GM12865 (cell line): Measurements from ENCODE around the gene C11orf58.

ENCODE experiments used
- DNase-seq: peaks from one replicate; pipeline ENCODE4 v3.0.0; 2010; ENCODE audit warnings: low read depth
- H3K4me3 ChIP-seq: 2 replicates; pipeline ENCODE4 v1.5.1; 2011; ENCODE audit warnings: mild to moderate bottlenecking, low read depth, low read length, control low read depth
- CTCF ChIP-seq: IDR thresholded peaks from 2 replicates; pipeline ENCODE4 v1.5.1; 2011; ENCODE audit warnings: low read length, control low read depth, low read depth, inconsistent platforms; ENCODE audit not compliant: insufficient read depth; ENCODE audit errors: missing control alignments

Gene C11orf58

GRCh38 chr11:16764888-16765287 is 26.4 kb downstream of the C11orf58 start:
- no peak for TF ChIP-seq CTCF
- H3K4me3 ChIP-seq = no peak overlapping the region
- no peak for DNase-seq

GRCh38 chr11:16767137-16767536 is 28.7 kb downstream of the C11orf58 start:
- no peak for DNase-seq
- no peak for TF ChIP-seq CTCF
- H3K4me3 ChIP-seq = no peak overlapping the region

DNA sequence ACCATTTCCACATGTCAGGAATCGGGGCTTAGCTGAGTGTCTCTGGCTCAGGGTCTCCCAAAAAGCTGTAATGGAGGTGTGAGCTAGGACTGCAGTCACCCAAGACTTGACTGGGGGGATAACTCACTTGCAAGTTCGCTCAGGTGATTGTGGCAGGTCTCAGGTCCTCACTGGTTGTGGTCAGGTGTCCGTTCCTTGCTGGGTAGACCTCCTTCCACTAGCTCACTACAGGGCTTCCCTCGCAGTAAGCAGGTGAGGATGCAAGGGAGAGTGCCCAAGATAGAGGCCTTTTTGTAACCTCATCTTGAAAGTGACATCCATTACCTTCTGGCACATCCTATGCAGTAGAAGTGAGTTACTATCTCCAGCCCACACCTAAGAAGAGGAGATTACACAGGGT is 29.5 kb downstream of the C11orf58 start:
- DNase-seq = no peak
- H3K4me3 ChIP-seq = no peak overlapping the region
- no peak for TF ChIP-seq CTCF

- H3K4me3 ChIP-seq = no peak overlapping the region
- no peak for TF ChIP-seq CTCF
- no peak for DNase-seq
Observed at GRCh38 chr11:16769386-16769785, 30.9 kb downstream of the C11orf58 start.

DNA sequence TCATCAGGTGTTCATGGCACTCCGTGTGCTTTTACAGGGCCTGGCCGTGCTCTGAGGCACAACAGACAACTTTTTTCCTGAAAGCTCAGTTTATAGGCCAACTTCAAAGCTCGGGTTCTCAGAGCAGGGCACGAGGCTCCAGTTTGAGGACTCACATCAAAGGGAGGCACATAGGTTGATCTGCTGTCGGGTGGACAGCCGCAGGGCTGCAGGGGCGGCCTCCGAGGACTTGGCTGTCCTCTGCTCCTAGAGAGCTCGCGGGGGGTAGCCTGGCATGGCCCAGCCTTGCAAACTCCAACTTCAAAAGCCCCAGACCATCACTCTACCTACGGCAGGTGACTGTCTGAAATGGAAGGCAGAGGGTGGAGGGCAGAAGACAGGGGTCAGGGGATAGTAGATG is 31.6 kb downstream of the C11orf58 start:
- no peak for DNase-seq
- TF ChIP-seq CTCF = no peak
- H3K4me3 ChIP-seq = no peak overlapping the region

DNA sequence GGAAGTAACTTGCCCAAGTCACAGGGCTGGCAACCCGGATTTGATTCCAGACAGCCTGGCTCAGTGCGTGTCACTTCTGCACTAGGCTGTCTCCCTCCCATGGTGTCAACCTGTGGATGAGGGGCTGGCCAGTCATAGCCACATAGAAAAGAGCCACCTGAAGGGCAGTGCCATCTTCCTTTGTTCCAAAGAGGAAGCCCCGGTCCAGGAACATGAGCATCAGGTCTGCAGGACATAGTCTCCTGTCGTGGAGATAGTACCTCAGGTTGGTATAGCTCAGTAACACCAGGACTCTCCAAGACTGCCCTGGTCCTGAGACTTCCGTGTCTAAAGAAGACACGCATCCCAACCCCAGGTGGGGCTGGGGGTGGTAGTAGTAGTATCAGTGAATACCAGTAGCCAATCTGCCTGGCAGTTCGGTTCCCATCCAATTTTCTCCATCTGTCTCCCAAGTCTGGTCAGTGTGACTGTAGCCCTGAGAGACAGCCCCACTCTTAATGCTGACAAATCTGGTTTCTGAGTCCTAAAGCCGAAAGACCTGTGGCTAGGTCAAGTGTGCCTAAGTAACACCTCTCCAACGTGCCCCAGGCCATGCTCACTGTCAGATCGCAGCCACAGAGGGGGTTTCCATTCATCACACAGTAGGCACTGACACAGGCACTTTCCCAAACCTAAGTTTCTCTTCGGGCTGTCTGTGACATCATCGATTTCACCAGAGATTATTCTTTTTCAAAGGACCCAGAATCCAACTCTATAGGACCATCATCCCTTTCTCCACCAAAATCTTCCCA is 33.1 kb downstream of the C11orf58 start:
- TF ChIP-seq CTCF = no peak
- peak; percentile 41 for DNase-seq
- no peak overlapping the region for H3K4me3 ChIP-seq

DNA sequence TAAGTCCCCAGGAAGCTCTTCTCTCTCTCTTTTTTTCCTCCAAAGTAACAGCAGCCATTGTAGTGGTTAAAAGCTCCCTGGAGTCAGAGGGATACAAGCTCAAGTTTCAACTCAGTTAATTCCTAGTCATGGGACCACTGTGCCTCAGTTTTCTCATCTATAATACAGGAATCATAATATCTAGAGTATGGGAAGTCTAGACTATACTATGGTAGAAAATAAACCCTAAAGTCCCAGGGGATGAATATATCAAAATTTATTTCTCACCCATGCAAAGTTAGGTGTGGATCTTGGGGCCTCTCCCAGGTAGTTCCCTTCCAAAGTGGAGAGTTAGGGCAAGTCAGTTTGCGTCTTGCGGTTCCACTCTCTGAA is 33.7 kb downstream of the C11orf58 start:
- no peak overlapping the region for H3K4me3 ChIP-seq
- no peak for TF ChIP-seq CTCF
- no peak for DNase-seq
